H9 (cell line): ENCODE measurements around the gene C1orf116. TPM values are rescaled to one million over a fixed set of nuclear protein-coding genes. Genes with fewer than 3 reads are reported as not detected.

Experiments
- DNase-seq: peaks from one replicate; pipeline ENCODE4 v3.0.0-alpha.2; 2017
- H2AFZ ChIP-seq: one replicate; pipeline ENCODE4 v1.6.1; 2013; ENCODE audit warnings: mild to moderate bottlenecking, low read length, control low read depth, moderate library complexity
- H2AK5ac ChIP-seq: 2 replicates; pipeline ENCODE4 v1.6.1; 2013; ENCODE audit warnings: low read length, control low read depth, mixed read lengths; ENCODE audit not compliant: insufficient read length
- H2BK120ac ChIP-seq: one replicate; pipeline ENCODE4 v1.6.1; 2013; ENCODE audit warnings: low read depth, mild to moderate bottlenecking, low read length, control low read depth, inconsistent platforms; ENCODE audit not compliant: poor library complexity, severe bottlenecking
- H2BK12ac ChIP-seq: 2 replicates; pipeline ENCODE4 v1.6.1; 2013; ENCODE audit warnings: low read length, control low read depth, mixed read lengths, low read depth; ENCODE audit not compliant: insufficient read length
- H2BK15ac ChIP-seq: 2 replicates; pipeline ENCODE4 v1.6.1; 2013; ENCODE audit warnings: low read depth, low read length, control low read depth
- H2BK20ac ChIP-seq: one replicate; pipeline ENCODE4 v1.6.1; 2013; ENCODE audit warnings: low read depth, mild to moderate bottlenecking, low read length, control low read depth, inconsistent platforms; ENCODE audit not compliant: poor library complexity, severe bottlenecking
- H2BK5ac ChIP-seq: 2 replicates; pipeline ENCODE4 v1.6.1; 2013; ENCODE audit warnings: low read length, control low read depth, mixed read lengths; ENCODE audit not compliant: insufficient read length
- H3K14ac ChIP-seq: 2 replicates; pipeline ENCODE4 v1.6.1; 2013; ENCODE audit warnings: low read length, control low read depth; ENCODE audit not compliant: insufficient read depth
- H3K18ac ChIP-seq: 2 replicates; pipeline ENCODE4 v1.6.1; 2013; ENCODE audit warnings: low read depth, mild to moderate bottlenecking, mixed read lengths, low read length, control low read depth; ENCODE audit not compliant: insufficient read length
- H3K23ac ChIP-seq: 2 replicates; pipeline ENCODE4 v1.6.1; 2013; ENCODE audit warnings: low read length, control low read depth, mixed read lengths, low read depth; ENCODE audit not compliant: insufficient read length
- H3K23me2 ChIP-seq: 2 replicates; pipeline ENCODE4 v1.6.1; 2013; ENCODE audit warnings: low read depth, mild to moderate bottlenecking, mixed read lengths, low read length, control low read depth; ENCODE audit not compliant: insufficient read length, poor library complexity, severe bottlenecking
- H3K27ac ChIP-seq: 2 replicates; pipeline ENCODE4 v1.5.1; 2013; ENCODE audit warnings: low read length, control low read depth, mixed read lengths, low read depth; ENCODE audit not compliant: insufficient read length
- H3K27me3 ChIP-seq: 2 replicates; pipeline ENCODE4 v1.6.1; 2013; ENCODE audit warnings: low read length, control low read depth, inconsistent platforms; ENCODE audit not compliant: insufficient read depth
- H3K4ac ChIP-seq: 2 replicates; pipeline ENCODE4 v1.6.1; 2013; ENCODE audit warnings: low read depth, mild to moderate bottlenecking, control low read depth, inconsistent platforms, low read length, moderate library complexity
- H3K4me1 ChIP-seq: 2 replicates; pipeline ENCODE4 v1.6.1; 2013; ENCODE audit warnings: low read length, control low read depth, inconsistent platforms; ENCODE audit not compliant: insufficient read depth
- H3K4me2 ChIP-seq: 2 replicates; pipeline ENCODE4 v1.6.1; 2013; ENCODE audit warnings: low read length, control low read depth, mixed read lengths; ENCODE audit not compliant: insufficient read length, insufficient read depth
- H3K56ac ChIP-seq: 2 replicates; pipeline ENCODE4 v1.6.1; 2013; ENCODE audit warnings: low read depth, mild to moderate bottlenecking, mixed read lengths, low read length, control low read depth; ENCODE audit not compliant: insufficient read length
- H3K79me1 ChIP-seq: 2 replicates; pipeline ENCODE4 v1.6.1; 2013; ENCODE audit warnings: low read depth, mild to moderate bottlenecking, moderate library complexity, low read length, control low read depth, inconsistent platforms; ENCODE audit not compliant: insufficient read depth, poor library complexity, severe bottlenecking
- H3K79me2 ChIP-seq: 2 replicates; pipeline ENCODE4 v1.6.1; 2013; ENCODE audit warnings: low read length, control low read depth, inconsistent platforms; ENCODE audit not compliant: insufficient read depth
- H3K9ac ChIP-seq: 2 replicates; pipeline ENCODE4 v1.6.1; 2013; ENCODE audit warnings: low read length, control low read depth, mixed read lengths; ENCODE audit not compliant: insufficient read length; ENCODE audit errors: extremely low read depth
- H3K9me3 ChIP-seq: one replicate; pipeline ENCODE4 v1.6.1; 2013; ENCODE audit warnings: low read depth, low read length, inconsistent platforms; ENCODE audit not compliant: control insufficient read depth
- H3T11ph ChIP-seq: one replicate; pipeline ENCODE4 v1.6.1; 2013; ENCODE audit warnings: mild to moderate bottlenecking, low read length, control low read depth, inconsistent platforms
- H4K20me1 ChIP-seq: one replicate; pipeline ENCODE4 v1.6.1; 2013; ENCODE audit not compliant: control insufficient read depth, insufficient read length, insufficient read depth
- H4K5ac ChIP-seq: 2 replicates; pipeline ENCODE4 v1.6.1; 2013; ENCODE audit warnings: low read depth, mild to moderate bottlenecking, mixed read lengths, low read length, control low read depth; ENCODE audit not compliant: insufficient read length
- H4K8ac ChIP-seq: replicated peaks from 2 replicates; pipeline ENCODE4 v1.6.1; 2013; ENCODE audit warnings: low read length, control low read depth, mixed read lengths, low read depth; ENCODE audit not compliant: insufficient read length
- H4K91ac ChIP-seq: 2 replicates; pipeline ENCODE4 v1.6.1; 2013; ENCODE audit warnings: low read depth, mild to moderate bottlenecking, moderate library complexity, mixed read lengths, low read length, control low read depth; ENCODE audit not compliant: insufficient read length
- H3K27ac Mint-ChIP-seq, 3 experiments: 2 replicates in 2 of 3; 3 replicates in 1 of 3; pipeline ENCODE4 v1.8.0; 2020 to 2021; ENCODE audit warnings: mixed read lengths in 3 of 3, mild to moderate bottlenecking in 1 of 3, moderate library complexity in 1 of 3
- H3K27me3 Mint-ChIP-seq: 2 replicates; pipeline ENCODE4 v1.8.0; 2021; ENCODE audit warnings: low read depth, mild to moderate bottlenecking, moderate library complexity, mixed read lengths
- H3K36me3 Mint-ChIP-seq, 3 experiments: 2 replicates in 2 of 3; 3 replicates in 1 of 3; pipeline ENCODE4 v1.8.0; 2020 to 2021; ENCODE audit warnings: low read depth in 3 of 3, mixed read lengths in 3 of 3; ENCODE audit not compliant: insufficient read depth in 1 of 3
- H3K4me1 Mint-ChIP-seq, 2 experiments: 2 replicates each; pipeline ENCODE4 v1.8.0; 2020; ENCODE audit warnings: mixed read lengths in 2 of 2
- H3K4me3 Mint-ChIP-seq, 2 experiments: 2 replicates in 1 of 2; 3 replicates in 1 of 2; pipeline ENCODE4 v1.8.0; 2020 to 2021; ENCODE audit warnings: mild to moderate bottlenecking in 2 of 2, mixed read lengths in 2 of 2, moderate library complexity in 1 of 2
- H3K9me3 Mint-ChIP-seq, 2 experiments: 2 replicates in 1 of 2; 3 replicates in 1 of 2; pipeline ENCODE4 v1.8.0; 2020; ENCODE audit warnings: mild to moderate bottlenecking in 2 of 2, mixed read lengths in 2 of 2, moderate library complexity in 1 of 2
- CTCF ChIP-seq: fragments of 200-600 bp; sonication (generic); conservative IDR thresholded peaks from 3 replicates; pipeline ENCODE4 v1.8.0; 2021; ENCODE audit warnings: antibody characterized with exemption, mild to moderate bottlenecking
- WGBS: extraction: QIAGEN DNeasy Blood & Tissue Kit; methylation state at CpG from one replicate; pipeline ENCODE4 v1.1.7; 2013; ENCODE audit warnings: missing lambda C conversion rate, low lambda C conversion rate, mixed read lengths; ENCODE audit not compliant: insufficient read length; ENCODE audit errors: extremely low coverage; 5-methylcytosine and 5-hydroxymethylcytosine counted together
- total RNA-seq: library from RNA; stranded (reverse); gene quantifications from 2 replicates; pipeline ENCODE4 v1.2.1, GENCODE V29; 2021

The C1orf116 gene
- total RNA-seq, 1 experiment from 2014 or later: 0.48 TPM

DNA sequence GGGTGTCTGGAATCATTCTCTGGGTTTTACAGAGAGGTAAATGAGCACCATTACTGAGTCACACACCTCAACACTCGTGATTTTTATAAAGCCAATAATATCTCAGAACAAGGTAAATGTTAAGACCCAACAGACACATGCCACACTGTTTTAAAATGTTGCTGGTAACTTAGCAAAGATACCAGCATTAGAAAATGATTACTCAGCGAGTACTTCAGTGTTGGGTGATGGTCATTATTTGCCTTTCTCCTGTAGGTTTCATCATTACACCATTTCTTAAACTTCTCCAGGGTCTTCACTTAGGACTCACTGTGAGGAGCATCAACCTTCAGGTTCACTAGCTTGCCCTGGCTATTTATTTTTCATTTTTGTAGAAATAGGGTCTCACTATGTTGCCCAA is 49.2 kb upstream of the C1orf116 start:
- Histone ChIP-seq H3K14ac (no peak overlapping the region), H3K18ac (no peak overlapping the region), H3K9me3 (no peaks in the 10 kb centered on the region), H3K27me3 (no peaks in the 10 kb centered on the region), H3K79me1 (no peaks in the 10 kb centered on the region), H2BK120ac (no peak overlapping the region), H3K4me2 (no peak overlapping the region), H2BK15ac (no peak overlapping the region), H2AK5ac (no peak overlapping the region), H3K27ac (no peak overlapping the region), H3K4me1 (no peaks in the 10 kb centered on the region; the same call in 1 of the 2 replicates), H4K8ac (no peak overlapping the region), H3K23ac (no peak overlapping the region), H3K56ac (no peak overlapping the region), H3K23me2 (no peaks in the 10 kb centered on the region), H2BK12ac (no peak overlapping the region), H4K20me1 (no peaks in the 10 kb centered on the region), H2BK20ac (no peak overlapping the region), H2AFZ (no peak overlapping the region), H2BK5ac (no peak overlapping the region), H4K5ac (no peak overlapping the region), H3K79me2 (no peaks in the 10 kb centered on the region), H3T11ph (no peak overlapping the region), H3K4ac (no peak overlapping the region), H3K9ac (no peak overlapping the region), H4K91ac (no peak overlapping the region)
- H3K9me3 Mint-ChIP-seq: no peaks in the 10 kb centered on the region
- no peak for TF ChIP-seq CTCF
- no CpG with 5 or more reads among the region's 2 CpGs for WGBS
- no peak for DNase-seq
- no peak overlapping the region for H3K27ac Mint-ChIP-seq
- H3K36me3 Mint-ChIP-seq: no peaks in the 10 kb centered on the region
- H3K4me3 Mint-ChIP-seq: no peak overlapping the region
- H3K27me3 Mint-ChIP-seq: no peaks in the 10 kb centered on the region; the same call in 1 of the 2 replicates
- H3K4me1 Mint-ChIP-seq: peaks cover 17 to 19% of the 10 kb centered on the region in 2 experiments
